ENCODE data around the gene UPK1B. TPM values are rescaled to one million over a fixed set of nuclear protein-coding genes. Genes with fewer than 3 reads are reported as not detected.
"Not testable (repeated sequence)": the region's sequence is repeated elsewhere in the genome, so short reads cannot be mapped to it uniquely, and the experiment has no call there.

UPK1B gene
- total RNA-seq, 1 experiment from 2014 or later = 1.0 TPM

DNA sequence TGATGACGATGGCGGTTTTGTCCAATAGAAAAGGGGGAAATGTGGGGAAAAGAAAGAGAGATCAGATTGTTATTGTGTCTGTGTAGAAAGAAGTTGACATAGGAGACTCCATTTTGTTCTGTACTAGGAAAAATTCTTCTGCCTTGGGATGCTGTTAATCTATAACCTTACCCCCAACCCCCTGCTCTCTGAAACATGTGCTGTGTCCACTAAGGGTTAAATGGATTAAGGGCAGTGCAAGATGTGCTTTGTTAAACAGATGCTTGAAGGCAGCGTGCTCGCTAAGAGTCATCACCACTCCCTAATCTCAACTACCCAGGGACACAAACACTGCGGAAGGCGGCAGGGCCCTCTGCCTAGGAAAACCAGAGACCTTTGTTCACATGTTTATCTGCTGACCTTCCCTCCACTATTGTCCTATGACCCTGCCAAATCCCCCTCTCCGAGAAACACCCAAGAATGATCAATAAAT lies 69.7 kb downstream of the UPK1B start:
- not testable (repeated sequence) for H2BK5ac ChIP-seq (ENCODE audit: insufficient read length, low read length); H2AFZ ChIP-seq (ENCODE audit: low read length); H4K91ac ChIP-seq (ENCODE audit: insufficient read length, low read depth, low read length); H2BK15ac ChIP-seq (ENCODE audit: low read depth, low read length); H3K9me3 ChIP-seq (ENCODE audit: control insufficient read depth, low read depth, low read length); H3K18ac ChIP-seq (ENCODE audit: insufficient read length, low read depth, low read length); H3K4ac ChIP-seq (ENCODE audit: low read depth, low read length); H3K79me1 ChIP-seq (ENCODE audit: insufficient read depth, low read depth, low read length, poor library complexity, severe bottlenecking); H3K23me2 ChIP-seq (ENCODE audit: insufficient read length, low read depth, low read length, poor library complexity, severe bottlenecking); H2BK12ac ChIP-seq (ENCODE audit: insufficient read length, low read depth, low read length); H3K27ac ChIP-seq (ENCODE audit: insufficient read length, low read depth, low read length); H3K9ac ChIP-seq (ENCODE audit: extremely low read depth, insufficient read length, low read length); H4K5ac ChIP-seq (ENCODE audit: insufficient read length, low read depth, low read length); H3K4me1 ChIP-seq (ENCODE audit: insufficient read depth, low read length); H4K20me1 ChIP-seq (ENCODE audit: control insufficient read depth, insufficient read depth, insufficient read length); H2BK20ac ChIP-seq (ENCODE audit: low read depth, low read length, poor library complexity, severe bottlenecking); H3K27me3 Mint-ChIP-seq (ENCODE audit: low read depth); H3K27ac Mint-ChIP-seq; H2BK120ac ChIP-seq (ENCODE audit: low read depth, low read length, poor library complexity, severe bottlenecking); H4K8ac ChIP-seq (replicated peaks; ENCODE audit: insufficient read length, low read depth, low read length); H3T11ph ChIP-seq (ENCODE audit: low read length); DNase-seq; H3K23ac ChIP-seq (ENCODE audit: insufficient read length, low read depth, low read length); H3K27me3 ChIP-seq (ENCODE audit: insufficient read depth, low read length); H3K14ac ChIP-seq (ENCODE audit: insufficient read depth, low read length); H3K4me2 ChIP-seq (ENCODE audit: insufficient read depth, insufficient read length, low read length); H3K56ac ChIP-seq (ENCODE audit: insufficient read length, low read depth, low read length); H2AK5ac ChIP-seq (ENCODE audit: insufficient read length, low read length); H3K4me3 Mint-ChIP-seq
- Mint-ChIP-seq H3K4me1 (peaks cover 28 to 33% of the 10 kb centered on the region in 2 experiments), H3K36me3 (ENCODE audit: insufficient read depth in 1 of 3, low read depth in 3 of 3) (peaks cover 0 to 18% (median 7%) of the 10 kb centered on the region in 3 experiments; a peak in 4 of 7 replicates), H3K9me3 (peaks cover 15 to 16% of the 10 kb centered on the region in 2 experiments)
- H3K79me2 ChIP-seq (ENCODE audit: insufficient read depth, low read length) = peaks cover 15% of the 10 kb centered on the region; the same call in 1 of the 2 replicates
- WGBS (ENCODE audit: extremely low coverage, insufficient read length, low lambda C conversion rate) = no CpG with 5 or more reads among the region's 7 CpGs
